Activated T-helper 1 cell treated with anti-CD3 and anti-CD28 coated beads, Interleukin-12 subunit alpha, Interleukin-12 subunit beta, Interleukin-2, Interleukin-4 antibody, amounts not matched to agents 30 ng/mL and 10 ng/mL and 1 ng/mL, durations not matched to agents 14 hours and 24 hours and 36 hours (primary cell): Measurements from ENCODE around the gene VIPR2. TPM values are rescaled to one million over a fixed set of nuclear protein-coding genes. Genes with fewer than 3 reads are reported as not detected.
"Not testable (repeated sequence)": the region's sequence is repeated elsewhere in the genome, so short reads cannot be mapped to it uniquely, and the experiment has no call there.

ENCODE experiments used
- DNase-seq: peaks from one replicate; pipeline ENCODE4 v3.0.0; 2021; ENCODE audit warnings: low spot score
- H3K27ac Mint-ChIP-seq: one replicate; pipeline ENCODE4 v1.8.0; 2021; ENCODE audit warnings: mild to moderate bottlenecking, mixed read lengths
- H3K27me3 Mint-ChIP-seq: one replicate; pipeline ENCODE4 v1.8.0; 2022; ENCODE audit warnings: mild to moderate bottlenecking, moderate library complexity, mixed read lengths; ENCODE audit not compliant: insufficient read depth
- H3K36me3 Mint-ChIP-seq: one replicate; pipeline ENCODE4 v1.8.0; 2021; ENCODE audit warnings: low read depth, mixed read lengths
- H3K4me1 Mint-ChIP-seq: one replicate; pipeline ENCODE4 v1.8.0; 2021; ENCODE audit warnings: low read depth, mixed read lengths
- H3K4me3 Mint-ChIP-seq: one replicate; pipeline ENCODE4 v1.8.0; 2021; ENCODE audit warnings: mild to moderate bottlenecking, moderate library complexity, mixed read lengths
- H3K9me3 Mint-ChIP-seq: one replicate; pipeline ENCODE4 v1.8.0; 2021; ENCODE audit warnings: mixed read lengths
- intact Hi-C: fragments of 100-400 bp; cut with micrococcal nuclease; formaldehyde crosslinking; loops from one replicate; pipeline ENCODE4 v1.15.1; 2024
- total RNA-seq: library from RNA; stranded (reverse); gene quantifications from 2 replicates; pipeline ENCODE4 v1.2.3, GENCODE V29; 2022

VIPR2 gene
- total RNA-seq, 1 donor from 2014 or later = 0.70 TPM

GRCh38 chr7:159092701-159093121 lies 52.0 kb downstream of the VIPR2 start:
- DNase-seq = no peak
- H3K4me1 Mint-ChIP-seq = no peaks in the 10 kb centered on the region

GRCh38 chr7:159091480-159092475 lies 52.9 kb downstream of the VIPR2 start:
- Mint-ChIP-seq H3K27ac (no peak overlapping the region), H3K4me3 (no peak overlapping the region), H3K4me1 (no peaks in the 10 kb centered on the region), H3K9me3 (no peaks in the 10 kb centered on the region), H3K36me3 (no peaks in the 10 kb centered on the region), H3K27me3 (peaks cover 2% of the 10 kb centered on the region)
- intact Hi-C loops = no loop called here
- no peak for DNase-seq

More at GRCh38 chr7:159092701-159093121, 52.0 kb downstream of the VIPR2 start:
- H3K4me3 Mint-ChIP-seq = no peak overlapping the region
- H3K27ac Mint-ChIP-seq = no peak overlapping the region
- intact Hi-C loops = no loop called here
- H3K27me3 Mint-ChIP-seq = peaks cover 2% of the 10 kb centered on the region
- H3K9me3 Mint-ChIP-seq = no peaks in the 10 kb centered on the region
- H3K36me3 Mint-ChIP-seq = no peaks in the 10 kb centered on the region

- intact Hi-C loops = no loop called here
- peaks cover 2% of the 10 kb centered on the region for H3K27me3 Mint-ChIP-seq
These were observed 53.6 kb downstream of the VIPR2 start for GRCh38 chr7:159091041-159091440.

GRCh38 chr7:159088016-159088865 lies 56.4 kb downstream of the VIPR2 start:
- no peaks in the 10 kb centered on the region for H3K9me3 Mint-ChIP-seq
- intact Hi-C loops = no loop called here
- no peak overlapping the region for H3K4me3 Mint-ChIP-seq
- DNase-seq = no peak
- H3K36me3 Mint-ChIP-seq = no peaks in the 10 kb centered on the region
- no peaks in the 10 kb centered on the region for H3K4me1 Mint-ChIP-seq
- H3K27me3 Mint-ChIP-seq = peaks cover 5% of the 10 kb centered on the region
- no peak overlapping the region for H3K27ac Mint-ChIP-seq

More at GRCh38 chr7:159091041-159091440, 53.6 kb downstream of the VIPR2 start:
- Mint-ChIP-seq H3K4me3 (no peak overlapping the region), H3K27ac (no peak overlapping the region), H3K36me3 (no peaks in the 10 kb centered on the region), H3K9me3 (no peaks in the 10 kb centered on the region), H3K4me1 (no peaks in the 10 kb centered on the region)
- DNase-seq = no peak

- H3K27me3 Mint-ChIP-seq = peaks cover 5% of the 10 kb centered on the region
- H3K36me3 Mint-ChIP-seq = no peaks in the 10 kb centered on the region
- no peak overlapping the region for H3K4me3 Mint-ChIP-seq
- no peaks in the 10 kb centered on the region for H3K4me1 Mint-ChIP-seq
- no peak for DNase-seq
- H3K27ac Mint-ChIP-seq = no peak overlapping the region
- intact Hi-C loops = no loop called here
- no peaks in the 10 kb centered on the region for H3K9me3 Mint-ChIP-seq
These were observed 58.3 kb downstream of the VIPR2 start for GRCh38 chr7:159086301-159086925.

GRCh38 chr7:159084069-159084801 lies 60.4 kb downstream of the VIPR2 start:
- no peak overlapping the region for H3K4me3 Mint-ChIP-seq
- no peaks in the 10 kb centered on the region for H3K4me1 Mint-ChIP-seq
- no peak for DNase-seq
- H3K9me3 Mint-ChIP-seq = no peaks in the 10 kb centered on the region
- H3K36me3 Mint-ChIP-seq = no peaks in the 10 kb centered on the region
- H3K27ac Mint-ChIP-seq = no peak overlapping the region
- intact Hi-C loops = no loop called here
- peaks cover 5% of the 10 kb centered on the region for H3K27me3 Mint-ChIP-seq

GRCh38 chr7:159083698-159084068 lies 61.0 kb downstream of the VIPR2 start:
- intact Hi-C loops = no loop called here
- Mint-ChIP-seq H3K36me3 (no peaks in the 10 kb centered on the region), H3K27ac (no peak overlapping the region), H3K4me1 (no peaks in the 10 kb centered on the region), H3K9me3 (no peaks in the 10 kb centered on the region), H3K4me3 (no peak overlapping the region), H3K27me3 (peaks cover 5% of the 10 kb centered on the region)
- DNase-seq = no peak

- intact Hi-C loops = no loop called here
- Mint-ChIP-seq H3K27me3 (peaks cover 5% of the 10 kb centered on the region), H3K36me3 (no peaks in the 10 kb centered on the region), H3K4me1 (no peaks in the 10 kb centered on the region), H3K27ac (no peak overlapping the region), H3K4me3 (no peak overlapping the region), H3K9me3 (no peaks in the 10 kb centered on the region)
- no peak for DNase-seq
These were observed 61.5 kb downstream of the VIPR2 start for GRCh38 chr7:159083001-159083697.

- H3K27ac Mint-ChIP-seq, H3K4me1 Mint-ChIP-seq, DNase-seq: not testable (repeated sequence)
These were observed 62.6 kb downstream of the VIPR2 start for GRCh38 chr7:159082075-159082474.

GRCh38 chr7:159078911-159079270 lies 65.8 kb downstream of the VIPR2 start:
- Mint-ChIP-seq H3K36me3 (no peaks in the 10 kb centered on the region), H3K27ac (no peak overlapping the region), H3K4me1 (no peaks in the 10 kb centered on the region), H3K9me3 (no peaks in the 10 kb centered on the region), H3K4me3 (no peak overlapping the region), H3K27me3 (peaks cover 5% of the 10 kb centered on the region)
- intact Hi-C loops = no loop called here
- no peak for DNase-seq

More at GRCh38 chr7:159082075-159082474, 62.6 kb downstream of the VIPR2 start:
- H3K27me3 Mint-ChIP-seq, H3K4me3 Mint-ChIP-seq, H3K9me3 Mint-ChIP-seq, H3K36me3 Mint-ChIP-seq, intact Hi-C loops: not testable (repeated sequence)

- no peaks in the 10 kb centered on the region for H3K4me1 Mint-ChIP-seq
- no peak for DNase-seq
- peaks cover 5% of the 10 kb centered on the region for H3K27me3 Mint-ChIP-seq
- H3K36me3 Mint-ChIP-seq = no peaks in the 10 kb centered on the region
- no peaks in the 10 kb centered on the region for H3K9me3 Mint-ChIP-seq
- intact Hi-C loops = no loop called here
- no peak overlapping the region for H3K4me3 Mint-ChIP-seq
- no peak overlapping the region for H3K27ac Mint-ChIP-seq
These were observed 66.3 kb downstream of the VIPR2 start for GRCh38 chr7:159078193-159078910.
